ENCODE data around the gene WSCD2.

Gene WSCD2

DNA sequence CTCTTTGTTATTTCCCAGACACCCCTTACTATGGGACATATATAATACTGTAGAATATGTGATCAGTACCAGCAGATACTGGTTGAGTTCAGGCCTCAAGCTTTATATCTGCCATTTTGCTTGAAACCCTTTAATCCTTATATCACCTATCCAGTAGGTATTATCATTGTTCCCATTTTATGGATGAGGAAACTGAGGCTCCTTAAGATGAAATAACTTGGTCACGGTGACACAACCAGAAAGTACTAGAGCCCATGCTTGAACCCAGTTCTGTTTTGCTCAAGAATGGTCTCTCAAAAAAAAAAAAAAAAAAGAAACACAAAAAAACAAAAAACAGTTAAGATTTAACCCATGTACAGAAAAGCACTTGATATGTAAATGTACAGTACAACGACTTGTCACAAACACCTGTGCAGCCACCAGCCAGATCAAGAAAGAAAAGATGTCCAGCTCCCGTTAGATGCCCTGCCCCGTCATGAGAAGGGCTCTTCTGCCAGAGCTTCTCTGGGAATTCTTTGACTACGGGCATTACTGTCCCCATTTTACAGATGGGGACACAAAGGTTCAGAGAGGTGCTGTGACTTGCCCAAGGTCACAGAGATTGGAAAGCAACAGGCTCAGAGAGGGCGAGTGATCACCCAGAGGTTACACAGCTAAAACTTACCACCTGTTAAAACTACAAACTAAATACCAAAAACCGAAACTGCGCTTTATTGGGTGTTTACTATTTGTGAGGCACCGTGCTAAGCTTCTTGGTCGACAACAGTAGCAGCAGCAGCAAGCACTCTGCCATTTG lies 669 bp upstream of the WSCD2 start:
- H3K36me3 Mint-ChIP-seq (ENCODE audit: low read depth): no peaks in the 10 kb centered on the region
- no peak overlapping the region for H3K4me3 Mint-ChIP-seq
- H3K9me3 Mint-ChIP-seq: no peaks in the 10 kb centered on the region
- H3K27ac Mint-ChIP-seq: no peak overlapping the region
- H3K4me1 Mint-ChIP-seq (ENCODE audit: low read depth): no peaks in the 10 kb centered on the region
- peaks cover 48% of the 10 kb centered on the region for H3K27me3 Mint-ChIP-seq (ENCODE audit: low read depth)

DNA sequence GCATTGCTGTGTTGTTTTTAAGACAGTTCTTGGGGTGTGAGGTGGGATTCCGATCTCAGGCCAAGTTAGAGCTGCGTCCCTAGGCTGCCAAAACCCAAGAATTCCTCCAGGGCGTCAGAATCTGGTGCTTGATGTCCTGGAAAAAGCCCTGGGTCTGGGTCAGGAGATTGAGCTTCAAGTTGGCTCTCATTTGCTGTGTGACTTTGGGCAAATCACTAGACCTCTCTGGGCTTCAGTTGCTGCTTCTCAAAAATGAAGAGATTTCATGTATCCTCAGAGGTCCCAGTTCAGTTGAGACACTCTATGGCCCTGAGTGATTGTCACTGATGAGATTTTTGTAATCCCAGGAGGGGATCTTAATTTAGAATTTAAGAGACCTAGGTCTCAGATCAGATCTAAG lies 1.9 kb downstream of the WSCD2 start:
- H3K36me3 Mint-ChIP-seq (ENCODE audit: low read depth): no peaks in the 10 kb centered on the region
- no peak overlapping the region for H3K27ac Mint-ChIP-seq
- H3K4me3 Mint-ChIP-seq: no peak overlapping the region
- H3K27me3 Mint-ChIP-seq (ENCODE audit: low read depth): peaks cover 46% of the 10 kb centered on the region
- no peaks in the 10 kb centered on the region for H3K9me3 Mint-ChIP-seq
- no peaks in the 10 kb centered on the region for H3K4me1 Mint-ChIP-seq (ENCODE audit: low read depth)

DNA sequence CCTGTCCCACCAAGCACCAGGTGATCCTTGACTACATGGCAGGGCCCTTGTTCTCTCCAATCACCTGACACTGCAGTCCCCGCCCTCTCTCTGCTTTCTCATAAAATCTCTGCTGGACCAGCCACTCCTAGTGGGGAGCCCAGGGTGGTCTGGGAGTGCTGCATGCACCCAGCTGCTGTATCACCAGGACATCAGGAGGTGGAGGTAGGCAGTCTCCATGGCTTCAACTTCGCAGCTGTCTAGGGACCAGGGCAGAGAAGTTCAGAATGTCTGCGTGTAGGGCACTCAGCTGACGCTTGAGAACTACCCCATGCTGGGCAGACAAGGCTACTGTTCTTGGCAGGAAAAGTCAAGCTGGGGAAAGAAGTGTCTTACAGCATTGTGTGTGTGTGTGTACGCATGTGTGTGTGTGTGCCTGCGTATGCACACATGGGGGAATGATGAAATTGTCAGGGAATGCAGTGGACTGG lies 2.6 kb downstream of the WSCD2 start:
- Mint-ChIP-seq H3K4me3 (no peak overlapping the region), H3K36me3 (ENCODE audit: low read depth) (no peaks in the 10 kb centered on the region), H3K9me3 (no peaks in the 10 kb centered on the region), H3K4me1 (ENCODE audit: low read depth) (no peaks in the 10 kb centered on the region), H3K27ac (no peak overlapping the region), H3K27me3 (ENCODE audit: low read depth) (peaks cover 46% of the 10 kb centered on the region)

DNA sequence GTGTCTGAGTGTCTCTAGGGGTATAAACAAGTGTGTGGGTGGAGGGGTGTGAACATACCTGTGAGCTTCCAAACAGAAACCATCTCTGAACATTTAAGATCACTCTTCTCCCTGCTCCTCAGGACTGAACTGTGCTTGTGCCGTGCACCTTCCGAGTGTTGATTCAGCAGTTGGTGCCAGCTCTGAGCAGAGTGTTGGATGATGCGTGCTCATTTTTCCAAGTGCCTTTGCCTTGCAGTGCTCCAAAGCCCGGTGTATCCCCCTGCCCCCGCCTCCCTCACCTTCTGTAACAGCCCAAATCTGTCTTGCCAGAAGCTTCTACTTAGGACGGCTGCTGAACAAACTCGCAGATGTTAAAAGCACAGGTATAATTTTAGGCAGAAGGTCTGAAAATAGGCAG lies 4.4 kb downstream of the WSCD2 start:
- Mint-ChIP-seq H3K4me3 (no peak overlapping the region), H3K36me3 (ENCODE audit: low read depth) (no peaks in the 10 kb centered on the region), H3K4me1 (ENCODE audit: low read depth) (no peaks in the 10 kb centered on the region), H3K9me3 (no peaks in the 10 kb centered on the region), H3K27ac (no peak overlapping the region), H3K27me3 (ENCODE audit: low read depth) (peaks cover 29% of the 10 kb centered on the region)

DNA sequence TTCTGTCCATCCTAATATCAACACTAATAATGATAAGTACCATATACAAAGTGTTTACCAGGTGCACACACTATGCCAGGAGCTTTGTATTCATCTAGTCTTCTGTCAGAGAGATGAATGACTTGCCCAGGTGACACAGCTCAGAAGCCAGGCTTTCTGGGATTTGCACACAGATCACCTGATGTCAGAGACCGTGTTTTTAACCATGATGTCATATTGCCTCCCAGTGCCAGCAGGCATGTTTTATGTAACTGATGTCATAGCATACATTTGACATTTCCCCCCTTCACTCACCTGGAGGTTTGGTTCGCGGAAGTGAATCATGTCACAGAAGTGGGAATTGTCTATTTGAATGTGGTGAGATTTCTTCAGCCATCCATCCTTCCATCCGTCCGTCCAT lies 5.7 kb downstream of the WSCD2 start:
- Mint-ChIP-seq H3K4me3 (no peak overlapping the region), H3K9me3 (no peaks in the 10 kb centered on the region), H3K27me3 (ENCODE audit: low read depth) (peaks cover 24% of the 10 kb centered on the region), H3K27ac (no peak overlapping the region), H3K36me3 (ENCODE audit: low read depth) (no peaks in the 10 kb centered on the region), H3K4me1 (ENCODE audit: low read depth) (no peaks in the 10 kb centered on the region)

DNA sequence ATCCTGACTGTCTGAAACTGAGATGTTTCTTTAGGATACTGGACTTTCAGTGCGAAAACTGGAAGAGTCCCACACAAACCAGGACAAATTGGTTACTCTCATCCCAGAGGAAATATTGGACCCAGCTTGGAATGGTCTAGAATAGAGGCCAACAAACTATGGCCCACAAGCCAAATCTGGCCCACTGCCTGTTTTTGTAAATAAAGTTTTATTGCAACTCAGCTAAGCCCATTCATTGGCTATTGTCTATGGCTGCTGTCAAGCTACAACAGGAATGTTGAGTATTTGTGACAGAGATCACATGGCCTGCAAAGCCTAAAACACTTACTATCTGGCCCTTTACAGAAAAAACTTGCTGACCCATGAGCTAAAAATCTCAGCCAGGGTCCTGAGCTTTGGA lies 6.5 kb downstream of the WSCD2 start:
- Mint-ChIP-seq H3K9me3 (no peaks in the 10 kb centered on the region), H3K27ac (no peak overlapping the region), H3K4me3 (no peak overlapping the region), H3K27me3 (ENCODE audit: low read depth) (peaks cover 17% of the 10 kb centered on the region), H3K4me1 (ENCODE audit: low read depth) (no peaks in the 10 kb centered on the region), H3K36me3 (ENCODE audit: low read depth) (no peaks in the 10 kb centered on the region)

DNA sequence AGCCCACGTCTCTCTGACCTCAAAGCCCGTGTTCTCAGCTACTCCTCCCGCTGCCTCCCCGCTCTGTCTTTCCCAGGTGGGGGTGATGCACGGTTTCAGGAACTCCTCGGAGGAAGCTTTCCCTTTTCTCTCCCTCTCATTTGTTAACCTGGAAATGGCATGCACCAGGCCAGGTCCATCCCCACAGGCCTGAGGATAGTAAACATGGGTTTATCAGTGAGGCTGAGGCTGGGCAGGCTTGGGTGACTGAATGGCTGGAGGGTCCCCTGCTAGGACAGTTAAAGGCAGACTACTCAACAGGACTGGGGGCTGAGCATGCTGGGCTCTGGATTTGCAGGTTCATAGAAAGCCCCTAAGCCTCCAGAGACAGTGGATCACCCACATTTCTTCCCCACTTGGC lies 7.6 kb downstream of the WSCD2 start:
- H3K27me3 Mint-ChIP-seq (ENCODE audit: low read depth): peaks cover 8% of the 10 kb centered on the region
- H3K4me1 Mint-ChIP-seq (ENCODE audit: low read depth): no peaks in the 10 kb centered on the region
- no peak overlapping the region for H3K27ac Mint-ChIP-seq
- H3K36me3 Mint-ChIP-seq (ENCODE audit: low read depth): no peaks in the 10 kb centered on the region
- H3K4me3 Mint-ChIP-seq: no peak overlapping the region
- no peaks in the 10 kb centered on the region for H3K9me3 Mint-ChIP-seq

DNA sequence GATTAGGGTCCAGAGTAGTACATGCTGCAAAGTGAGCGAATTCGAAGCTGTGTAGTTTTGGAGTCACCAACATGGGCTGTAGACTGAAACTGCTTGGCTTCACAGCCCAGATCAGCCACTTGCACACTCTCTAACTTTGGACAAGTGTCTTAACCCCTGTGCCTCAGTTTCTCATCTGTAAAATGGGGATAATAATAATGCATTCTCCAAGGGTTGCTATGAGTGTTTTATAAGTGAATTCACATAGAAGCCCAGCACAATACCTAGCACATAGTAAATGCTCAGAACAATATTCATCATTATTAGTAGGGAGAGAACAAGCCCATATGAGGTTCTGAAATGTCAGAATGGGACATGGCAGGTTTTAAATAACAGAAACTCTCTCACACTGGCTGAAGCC lies 10.4 kb downstream of the WSCD2 start:
- no peak overlapping the region for H3K27ac Mint-ChIP-seq
- H3K4me1 Mint-ChIP-seq (ENCODE audit: low read depth): no peaks in the 10 kb centered on the region
- H3K9me3 Mint-ChIP-seq: no peaks in the 10 kb centered on the region
- no peaks in the 10 kb centered on the region for H3K27me3 Mint-ChIP-seq (ENCODE audit: low read depth)
- no peak overlapping the region for H3K4me3 Mint-ChIP-seq
- H3K36me3 Mint-ChIP-seq (ENCODE audit: low read depth): no peaks in the 10 kb centered on the region

DNA sequence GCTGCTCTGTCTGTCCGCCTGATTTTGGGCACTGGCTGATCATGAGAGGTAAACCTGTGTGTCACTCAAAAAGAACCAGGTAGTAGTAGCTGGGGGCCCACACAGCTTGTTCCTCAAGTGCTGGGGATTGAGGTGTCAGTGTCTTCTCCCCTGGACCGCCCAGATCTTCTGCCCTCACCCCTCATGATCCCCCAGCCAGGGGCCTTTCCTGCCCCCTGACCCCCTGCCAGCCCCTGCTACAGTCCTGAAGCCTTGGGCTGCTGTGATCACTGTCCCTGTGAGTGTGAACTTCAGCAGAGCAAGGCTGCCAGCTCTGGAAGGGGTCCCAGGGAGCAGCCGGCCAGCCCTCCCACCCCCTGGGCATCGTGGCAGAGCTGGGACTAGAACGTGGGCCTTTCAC lies 11.4 kb downstream of the WSCD2 start:
- H3K9me3 Mint-ChIP-seq: no peaks in the 10 kb centered on the region
- H3K4me1 Mint-ChIP-seq (ENCODE audit: low read depth): no peaks in the 10 kb centered on the region

DNA sequence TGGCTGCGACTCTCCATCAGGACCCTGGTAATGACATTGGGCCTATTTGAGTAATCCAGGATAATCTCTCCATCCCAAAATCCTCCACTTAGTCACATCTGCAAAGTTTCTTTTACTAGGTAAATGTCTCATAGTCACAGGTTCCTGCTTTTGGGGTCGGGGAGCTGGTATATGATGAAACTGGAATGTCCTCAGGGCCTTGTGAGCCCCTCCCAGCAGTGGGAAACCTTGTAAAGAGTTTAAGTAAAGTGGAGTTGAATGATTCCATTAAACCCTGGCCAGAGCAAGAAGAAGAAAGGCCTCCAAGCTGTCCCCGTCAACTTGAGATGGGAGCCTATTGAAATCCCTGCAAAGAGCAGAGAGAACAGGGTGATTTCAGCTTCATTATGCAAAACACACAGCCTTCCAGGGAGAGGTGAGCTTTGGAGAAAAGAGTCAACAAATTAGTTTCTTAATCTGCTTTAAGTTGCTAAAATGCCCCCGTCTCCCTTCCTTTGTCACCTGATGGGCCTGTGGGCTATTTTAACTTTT lies 12.6 kb downstream of the WSCD2 start:
- Mint-ChIP-seq H3K27me3 (ENCODE audit: low read depth) (no peaks in the 10 kb centered on the region), H3K36me3 (ENCODE audit: low read depth) (no peaks in the 10 kb centered on the region), H3K9me3 (no peaks in the 10 kb centered on the region), H3K4me3 (no peak overlapping the region), H3K27ac (no peak overlapping the region), H3K4me1 (ENCODE audit: low read depth) (no peaks in the 10 kb centered on the region)

More for the DNA sequence above, 11.4 kb downstream of the WSCD2 start:
- H3K27ac Mint-ChIP-seq: no peak overlapping the region
- H3K27me3 Mint-ChIP-seq (ENCODE audit: low read depth): no peaks in the 10 kb centered on the region
- no peak overlapping the region for H3K4me3 Mint-ChIP-seq
- no peaks in the 10 kb centered on the region for H3K36me3 Mint-ChIP-seq (ENCODE audit: low read depth)

DNA sequence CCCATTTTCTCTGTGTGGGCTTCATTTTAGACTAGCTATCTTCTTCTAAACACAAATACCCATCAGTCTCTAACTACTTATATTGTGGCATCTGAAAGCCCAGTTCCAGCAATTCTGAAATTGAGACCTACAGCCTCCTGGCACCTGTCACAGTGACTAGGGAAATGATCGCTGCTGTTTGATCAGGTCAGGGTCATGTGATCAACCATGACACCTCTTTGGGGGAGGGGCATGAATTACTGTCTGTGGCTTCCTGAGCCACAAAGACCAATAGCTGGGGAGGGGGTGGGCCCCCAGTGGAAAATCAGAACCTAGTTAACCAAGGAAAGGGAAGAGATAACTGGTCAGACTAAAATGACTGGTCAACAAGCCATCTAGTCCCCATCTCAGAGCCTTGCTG lies 14.1 kb downstream of the WSCD2 start:
- Mint-ChIP-seq H3K27me3 (ENCODE audit: low read depth) (no peaks in the 10 kb centered on the region), H3K4me1 (ENCODE audit: low read depth) (no peaks in the 10 kb centered on the region), H3K9me3 (no peaks in the 10 kb centered on the region), H3K4me3 (no peak overlapping the region), H3K27ac (no peak overlapping the region), H3K36me3 (ENCODE audit: low read depth) (no peaks in the 10 kb centered on the region)

DNA sequence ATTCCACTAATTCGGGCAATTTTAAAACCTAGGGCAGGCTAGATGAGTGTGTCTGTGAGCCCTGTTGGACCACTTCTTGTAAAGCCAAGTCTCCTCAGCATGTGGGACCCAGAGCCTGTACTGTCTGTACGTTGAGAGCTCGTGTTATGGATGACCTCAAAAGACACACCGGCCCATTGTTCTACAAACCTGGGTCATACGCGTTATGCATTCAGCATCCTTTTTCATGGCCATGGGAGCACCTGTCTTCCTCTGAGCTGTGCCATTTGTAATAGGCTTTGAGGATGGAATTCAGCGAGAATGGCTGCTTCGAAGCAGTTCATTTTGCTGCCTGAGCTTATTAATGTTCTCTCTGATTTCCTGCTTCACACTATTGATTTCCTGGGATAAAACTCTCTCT lies 15.0 kb downstream of the WSCD2 start:
- Mint-ChIP-seq H3K27me3 (ENCODE audit: low read depth) (no peaks in the 10 kb centered on the region), H3K4me1 (ENCODE audit: low read depth) (no peaks in the 10 kb centered on the region), H3K9me3 (no peaks in the 10 kb centered on the region), H3K4me3 (no peak overlapping the region), H3K36me3 (ENCODE audit: low read depth) (no peaks in the 10 kb centered on the region), H3K27ac (no peak overlapping the region)

DNA sequence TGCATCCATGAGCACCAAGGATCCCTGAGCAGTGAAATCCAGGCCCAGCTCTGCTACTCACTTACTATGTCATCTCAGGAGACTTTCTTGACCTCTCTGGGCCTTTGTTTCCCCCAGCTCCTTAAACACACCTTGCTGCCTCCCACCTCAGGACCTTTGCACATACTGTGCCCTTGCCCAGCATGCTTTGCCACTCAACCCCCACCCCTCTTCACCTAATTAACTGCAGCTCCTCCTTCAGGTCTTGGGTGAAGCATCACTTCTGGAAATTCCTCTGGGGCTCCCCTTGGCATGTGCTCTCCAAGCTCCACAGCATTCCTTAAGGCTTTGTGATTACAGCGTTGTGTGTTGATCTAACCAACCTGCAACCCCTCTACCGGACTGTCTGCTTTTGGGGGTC lies 15.9 kb downstream of the WSCD2 start:
- Mint-ChIP-seq H3K4me1 (ENCODE audit: low read depth) (no peaks in the 10 kb centered on the region), H3K27ac (no peak overlapping the region), H3K9me3 (no peaks in the 10 kb centered on the region), H3K27me3 (ENCODE audit: low read depth) (no peaks in the 10 kb centered on the region), H3K36me3 (ENCODE audit: low read depth) (no peaks in the 10 kb centered on the region), H3K4me3 (no peak overlapping the region)

DNA sequence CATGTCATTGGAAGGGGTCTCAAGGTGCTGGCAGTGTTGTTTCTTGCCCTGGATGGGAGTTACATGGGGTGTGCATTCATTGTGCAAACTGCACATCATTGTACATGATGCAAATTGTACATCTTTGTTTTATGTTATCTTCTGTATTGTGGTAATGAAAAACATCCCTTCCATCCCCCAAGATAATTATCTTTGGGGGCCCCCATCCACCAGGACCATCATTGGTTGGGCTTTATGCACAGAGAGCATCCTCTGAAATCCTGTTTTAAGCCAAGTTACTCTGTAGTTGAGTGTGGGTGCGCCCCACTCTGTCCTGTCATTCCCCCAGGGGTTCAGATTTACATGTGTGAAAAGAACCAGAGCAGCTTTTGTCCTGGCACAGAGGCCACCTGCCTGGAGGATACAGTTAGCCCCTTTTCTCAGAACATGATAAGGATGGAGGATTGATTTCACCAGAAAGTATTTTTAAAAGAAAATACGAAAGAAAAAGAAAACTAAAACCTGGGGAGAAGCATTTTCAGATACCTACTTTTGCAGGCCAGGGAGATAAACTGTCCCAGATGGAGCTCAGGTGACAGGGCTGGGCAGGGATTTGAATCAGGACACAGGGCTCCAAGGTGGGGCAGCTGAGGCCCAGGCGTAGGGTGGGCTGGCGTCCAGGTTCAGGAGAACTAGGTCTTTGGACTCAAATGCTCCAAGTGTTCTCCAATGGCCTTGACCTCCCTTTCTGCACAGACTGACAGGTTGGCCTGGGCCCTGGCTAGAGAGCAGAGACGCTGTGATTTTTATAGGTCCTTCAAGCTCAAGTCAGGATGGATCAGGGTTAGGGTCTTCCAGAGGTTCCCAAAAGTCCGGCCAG lies 17.2 kb downstream of the WSCD2 start:
- Mint-ChIP-seq H3K4me3 (no peak overlapping the region), H3K9me3 (no peaks in the 10 kb centered on the region)

DNA sequence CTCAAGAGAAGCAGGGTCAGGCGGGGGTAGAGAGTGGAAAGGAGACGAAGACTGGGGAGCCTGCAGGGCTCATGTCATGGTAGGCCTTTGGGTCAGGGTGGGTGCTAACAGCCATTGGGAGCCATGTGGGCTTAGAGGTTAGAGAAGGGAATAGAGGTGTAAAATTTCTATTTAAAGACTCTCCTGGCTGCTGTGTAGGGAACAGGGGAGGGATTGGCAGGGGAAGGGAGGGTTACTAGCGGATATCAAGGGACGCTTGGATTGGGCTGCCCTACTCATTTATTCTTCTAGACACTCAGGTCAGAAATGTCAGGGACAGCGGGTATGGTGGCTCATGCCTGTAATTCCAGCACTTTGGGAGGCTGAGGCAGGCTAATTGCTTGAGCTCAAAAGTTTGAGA lies 18.2 kb downstream of the WSCD2 start:
- Mint-ChIP-seq H3K27ac (no peak overlapping the region), H3K36me3 (ENCODE audit: low read depth) (no peaks in the 10 kb centered on the region), H3K4me3 (no peak overlapping the region), H3K9me3 (no peaks in the 10 kb centered on the region), H3K4me1 (ENCODE audit: low read depth) (no peaks in the 10 kb centered on the region), H3K27me3 (ENCODE audit: low read depth) (no peaks in the 10 kb centered on the region)

More for the DNA sequence above, 17.2 kb downstream of the WSCD2 start:
- no peaks in the 10 kb centered on the region for H3K36me3 Mint-ChIP-seq (ENCODE audit: low read depth)
- H3K27me3 Mint-ChIP-seq (ENCODE audit: low read depth): no peaks in the 10 kb centered on the region
- H3K27ac Mint-ChIP-seq: no peak overlapping the region
- no peaks in the 10 kb centered on the region for H3K4me1 Mint-ChIP-seq (ENCODE audit: low read depth)
